ENCODE measurements around the gene RPLP2.

The RPLP2 gene

DNA sequence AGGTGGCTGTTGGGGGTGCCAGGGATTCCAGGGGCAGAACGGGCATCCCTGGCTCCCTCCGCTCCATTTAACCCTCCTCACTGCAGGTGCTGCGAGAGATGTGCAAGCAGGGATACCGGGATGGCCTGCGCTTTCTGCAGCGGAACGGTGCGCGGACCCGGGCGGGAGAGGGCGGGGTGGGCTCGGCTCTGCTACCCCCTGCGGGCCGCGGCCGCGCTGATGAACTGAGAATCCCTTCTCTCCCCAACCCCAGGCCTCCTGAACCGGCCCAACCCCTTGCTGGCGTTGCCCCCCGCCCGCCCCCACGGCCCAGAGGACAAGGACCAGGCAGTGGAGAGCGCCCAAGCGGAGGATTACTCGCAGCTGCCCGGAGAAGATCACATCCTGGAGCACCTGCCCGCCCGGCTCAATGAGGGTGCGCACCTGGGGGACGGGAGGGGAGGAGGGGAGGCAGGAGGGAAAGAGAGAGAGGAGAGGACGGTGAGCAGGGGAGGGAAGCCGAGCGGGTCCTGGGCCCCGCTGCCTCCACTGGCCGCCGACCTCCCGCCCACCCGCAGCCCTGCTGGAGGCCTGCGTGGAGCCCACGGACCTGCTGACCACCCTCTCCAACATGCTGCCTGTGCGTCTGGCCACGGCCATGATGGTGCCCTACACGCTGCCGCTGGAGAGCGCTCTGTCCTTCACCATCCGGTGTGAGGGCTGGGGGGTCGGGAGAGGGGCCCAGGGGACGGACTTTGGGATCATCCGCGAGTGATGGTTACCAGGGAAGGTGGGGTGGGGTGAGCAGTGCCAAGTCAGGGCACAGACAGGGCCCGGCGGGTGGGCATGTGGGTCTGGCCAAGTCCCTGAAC lies 13.9 kb downstream of the RPLP2 start:
- TF ChIP-seq, protein P1, sequence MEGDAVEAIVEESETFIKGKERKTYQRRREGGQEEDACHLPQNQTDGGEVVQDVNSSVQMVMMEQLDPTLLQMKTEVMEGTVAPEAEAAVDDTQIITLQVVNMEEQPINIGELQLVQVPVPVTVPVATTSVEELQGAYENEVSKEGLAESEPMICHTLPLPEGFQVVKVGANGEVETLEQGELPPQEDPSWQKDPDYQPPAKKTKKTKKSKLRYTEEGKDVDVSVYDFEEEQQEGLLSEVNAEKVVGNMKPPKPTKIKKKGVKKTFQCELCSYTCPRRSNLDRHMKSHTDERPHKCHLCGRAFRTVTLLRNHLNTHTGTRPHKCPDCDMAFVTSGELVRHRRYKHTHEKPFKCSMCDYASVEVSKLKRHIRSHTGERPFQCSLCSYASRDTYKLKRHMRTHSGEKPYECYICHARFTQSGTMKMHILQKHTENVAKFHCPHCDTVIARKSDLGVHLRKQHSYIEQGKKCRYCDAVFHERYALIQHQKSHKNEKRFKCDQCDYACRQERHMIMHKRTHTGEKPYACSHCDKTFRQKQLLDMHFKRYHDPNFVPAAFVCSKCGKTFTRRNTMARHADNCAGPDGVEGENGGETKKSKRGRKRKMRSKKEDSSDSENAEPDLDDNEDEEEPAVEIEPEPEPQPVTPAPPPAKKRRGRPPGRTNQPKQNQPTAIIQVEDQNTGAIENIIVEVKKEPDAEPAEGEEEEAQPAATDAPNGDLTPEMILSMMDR (IDR thresholded peaks at IDR 0.05; ENCODE audit: low read depth, low read length) = no peak
- H3K4me3 ChIP-seq (replicated peaks in 1 of 2; ENCODE audit: low read depth in 2 of 2, low read length in 2 of 2) = no peak overlapping the region
- DNase-seq (ENCODE audit: low read depth in 2 of 2) = no peak

DNA sequence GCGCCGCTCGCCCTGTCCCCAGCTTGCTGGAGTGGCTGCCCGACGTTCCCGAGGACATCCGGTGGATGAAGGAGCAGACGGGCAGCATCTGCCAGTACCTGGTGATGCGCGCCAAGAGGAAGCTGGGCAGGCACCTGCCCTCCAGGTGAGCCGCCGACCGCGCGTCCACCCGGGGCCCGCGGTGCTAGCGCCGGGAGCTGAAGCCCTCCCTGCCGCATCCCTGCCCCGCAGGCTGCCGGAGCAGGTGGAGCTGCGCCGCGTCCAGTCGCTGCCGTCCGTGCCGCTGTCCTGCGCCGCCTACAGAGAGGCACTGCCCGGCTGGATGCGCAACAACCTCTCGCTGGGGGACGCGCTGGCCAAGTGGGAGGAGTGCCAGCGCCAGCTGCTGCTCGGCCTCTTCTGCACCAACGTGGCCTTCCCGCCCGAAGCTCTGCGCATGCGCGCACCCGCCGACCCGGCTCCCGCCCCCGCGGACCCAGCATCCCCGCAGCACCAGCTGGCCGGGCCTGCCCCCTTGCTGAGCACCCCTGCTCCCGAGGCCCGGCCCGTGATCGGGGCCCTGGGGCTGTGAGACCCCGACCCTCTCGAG lies 14.6 kb downstream of the RPLP2 start:
- H3K4me3 ChIP-seq (replicated peaks in 1 of 2; ENCODE audit: low read depth in 2 of 2, low read length in 2 of 2) = no peak overlapping the region
- TF ChIP-seq, protein P1 (IDR thresholded peaks at IDR 0.05; ENCODE audit: low read depth, low read length) = no peak
- no peak for DNase-seq (ENCODE audit: low read depth in 2 of 2)

DNA sequence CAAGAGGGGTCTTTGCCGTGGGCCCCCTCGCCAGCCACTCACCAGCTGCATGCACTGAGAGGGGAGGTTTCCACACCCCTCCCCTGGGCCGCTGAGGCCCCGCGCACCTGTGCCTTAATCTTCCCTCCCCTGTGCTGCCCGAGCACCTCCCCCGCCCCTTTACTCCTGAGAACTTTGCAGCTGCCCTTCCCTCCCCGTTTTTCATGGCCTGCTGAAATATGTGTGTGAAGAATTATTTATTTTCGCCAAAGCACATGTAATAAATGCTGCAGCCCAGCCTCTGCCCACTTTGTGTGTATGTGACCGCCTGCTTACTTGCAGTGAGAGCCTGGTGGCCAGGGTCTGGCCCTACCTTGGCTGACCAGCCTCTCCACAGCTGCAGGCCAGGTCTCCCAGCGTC lies 15.2 kb downstream of the RPLP2 start:
- DNase-seq (ENCODE audit: low read depth in 2 of 2) = no peak
- TF ChIP-seq, protein P1 (IDR thresholded peaks at IDR 0.05; ENCODE audit: low read depth, low read length) = no peak
- no peak overlapping the region for H3K4me3 ChIP-seq (replicated peaks in 1 of 2; ENCODE audit: low read depth in 2 of 2, low read length in 2 of 2)

DNA sequence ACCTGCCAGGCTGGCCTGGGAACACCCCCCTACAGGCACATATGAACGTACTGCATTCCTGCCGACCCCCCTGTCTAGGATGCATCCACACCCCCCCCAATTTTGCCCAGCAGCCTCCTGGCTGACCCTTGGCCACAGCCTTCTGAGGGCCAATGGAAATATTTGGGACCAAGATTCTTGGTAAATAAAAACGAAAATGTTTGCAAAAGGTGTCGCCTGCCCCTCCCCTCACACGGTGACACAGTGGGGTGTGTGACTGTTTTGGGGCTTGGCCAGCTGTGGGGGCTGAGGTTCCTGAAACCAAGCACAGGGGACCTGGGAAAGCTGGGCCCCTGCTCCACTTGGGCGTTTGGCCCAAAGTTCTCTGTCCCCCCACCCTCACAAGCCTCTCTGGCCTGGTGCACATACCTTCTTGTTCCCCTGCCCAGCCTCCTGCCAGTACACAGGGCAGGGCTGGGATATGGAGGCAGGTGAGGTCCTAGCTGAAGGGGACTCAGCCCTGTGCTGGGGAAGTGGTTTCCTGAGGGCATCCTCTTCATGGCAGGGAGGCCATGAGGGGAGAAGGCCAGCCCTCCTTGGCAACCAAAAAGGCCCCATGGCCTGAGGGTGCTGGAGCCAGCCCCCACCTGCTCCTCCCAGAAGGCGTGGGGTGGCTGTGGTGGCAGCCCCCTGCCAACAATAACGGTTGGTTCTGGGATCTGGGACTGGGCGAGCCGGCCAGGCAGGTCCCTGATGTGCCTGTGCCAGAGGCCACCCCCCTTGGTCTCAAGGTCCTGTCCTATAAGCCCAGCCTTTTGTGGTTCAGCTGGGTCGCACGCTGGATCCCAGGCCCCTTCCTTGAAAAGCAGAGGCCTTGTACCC lies 15.8 kb downstream of the RPLP2 start:
- no peak overlapping the region for H3K4me3 ChIP-seq (replicated peaks in 1 of 2; ENCODE audit: low read depth in 2 of 2, low read length in 2 of 2)
- TF ChIP-seq, protein P1 (IDR thresholded peaks at IDR 0.05; ENCODE audit: low read depth, low read length) = no peak
- no peak for DNase-seq (ENCODE audit: low read depth in 2 of 2)

DNA sequence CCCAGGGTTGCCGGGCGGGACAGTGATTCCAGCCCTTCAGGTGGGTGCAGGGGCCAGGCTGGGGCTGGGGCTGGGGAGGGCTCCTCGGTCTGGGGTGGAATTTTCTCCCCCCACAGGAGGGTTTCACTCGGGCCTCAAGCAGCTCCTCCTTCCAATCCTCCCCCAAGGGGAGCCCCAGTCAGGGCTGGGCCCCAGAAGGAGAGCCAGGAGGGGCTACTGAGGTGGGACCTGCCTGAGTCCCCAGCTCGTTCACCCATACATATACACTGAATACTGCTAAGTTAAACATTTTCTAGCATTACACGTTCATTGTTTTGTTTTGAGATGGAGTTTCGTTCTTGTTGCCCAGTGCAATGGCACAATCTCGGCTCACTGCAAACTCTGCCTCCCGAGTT lies 16.5 kb downstream of the RPLP2 start:
- DNase-seq (ENCODE audit: low read depth in 2 of 2) = no peak
- no peak overlapping the region for H3K4me3 ChIP-seq (replicated peaks in 1 of 2; ENCODE audit: low read depth in 2 of 2, low read length in 2 of 2)
- TF ChIP-seq, protein P1 (IDR thresholded peaks at IDR 0.05; ENCODE audit: low read depth, low read length) = no peak

DNA sequence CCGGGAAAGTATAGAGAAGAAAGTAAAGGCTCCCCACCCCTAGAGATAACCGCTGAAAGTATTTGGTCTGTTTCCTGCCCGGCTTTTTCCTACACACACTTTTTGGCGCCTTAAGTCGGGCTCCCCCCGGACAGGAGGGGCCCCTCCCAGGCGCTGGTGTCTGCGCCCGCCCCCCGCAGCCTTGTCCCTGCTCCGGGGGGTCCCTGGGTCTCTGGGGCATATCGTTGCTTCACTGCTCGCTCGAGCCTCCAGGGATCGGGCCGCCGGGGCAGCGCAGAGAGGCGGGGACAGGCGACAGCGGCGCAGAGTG lies 17.0 kb downstream of the RPLP2 start:
- DNase-seq (ENCODE audit: low read depth in 2 of 2) = no peak
- H3K4me3 ChIP-seq (replicated peaks in 1 of 2; ENCODE audit: low read depth in 2 of 2, low read length in 2 of 2) = peak overlapping the region in 1 of 2 donors; percentile 22
- TF ChIP-seq, protein P1 (IDR thresholded peaks at IDR 0.05; ENCODE audit: low read depth, low read length) = no peak

Data from cardiac fibroblast (primary cell).